Liver (tissue), 9 donors: Measurements from ENCODE around the gene SLC38A3. TPM values are rescaled to one million over a fixed set of nuclear protein-coding genes. Genes with fewer than 3 reads are reported as not detected.

Experiments
- DNase-seq: peaks from one replicate; pipeline ENCODE4 v3.0.0-alpha.2; 2017; ENCODE audit warnings: low spot score
- H3K27ac ChIP-seq, 2 donors: one replicate each; pipeline ENCODE4 v1.7.0; 2013; ENCODE audit warnings: inconsistent platforms in 2 of 2, low read length in 2 of 2, control low read depth in 1 of 2, low read depth in 1 of 2, mild to moderate bottlenecking in 1 of 2
- H3K27me3 ChIP-seq, 4 donors: one replicate each; pipeline versions ENCODE4 v1.6.1 to v1.7.0; 2013; ENCODE audit warnings: low read length in 3 of 4, inconsistent platforms in 1 of 4, mild to moderate bottlenecking in 1 of 4, moderate library complexity in 1 of 4; ENCODE audit not compliant: control insufficient read depth in 4 of 4, insufficient read depth in 4 of 4
- H3K36me3 ChIP-seq, 4 donors: one replicate each; pipeline versions ENCODE4 v1.6.1 to v1.7.0; 2013; ENCODE audit warnings: low read length in 3 of 4, mild to moderate bottlenecking in 3 of 4, low read depth in 1 of 4, moderate library complexity in 1 of 4; ENCODE audit not compliant: control insufficient read depth in 4 of 4, insufficient read depth in 3 of 4
- H3K4me1 ChIP-seq, 4 donors: one replicate each; pipeline versions ENCODE4 v1.6.1 to v1.7.0; 2013; ENCODE audit warnings: low read length in 3 of 4, mild to moderate bottlenecking in 3 of 4, moderate library complexity in 1 of 4; ENCODE audit not compliant: control insufficient read depth in 4 of 4, insufficient read depth in 4 of 4
- H3K4me3 ChIP-seq, 3 donors: one replicate each; pipeline versions ENCODE4 v1.6.1 to v1.7.0; 2013; ENCODE audit warnings: low read length in 3 of 3, control low read depth in 1 of 3, low read depth in 1 of 3, mild to moderate bottlenecking in 1 of 3
- H3K9ac ChIP-seq, 2 donors: one replicate each; pipeline ENCODE4 v1.7.0; 2013; ENCODE audit warnings: low read length in 2 of 2, mild to moderate bottlenecking in 2 of 2, moderate library complexity in 2 of 2, control low read depth in 1 of 2, low read depth in 1 of 2
- H3K9me3 ChIP-seq, 4 donors: one replicate each; pipeline versions ENCODE4 v1.6.1 to v1.7.0; 2013; ENCODE audit warnings: low read length in 3 of 4; ENCODE audit not compliant: control insufficient read depth in 4 of 4
- EGR1 ChIP-seq, 2 donors: IDR thresholded peaks; 2 replicates each; pipeline ENCODE4 v1.6.1; 2016 to 2018; ENCODE audit warnings: antibody characterized with exemption in 2 of 2, low read depth in 2 of 2
- FOXA1 ChIP-seq: IDR thresholded peaks from 2 replicates; pipeline ENCODE4 v1.6.1; 2016; ENCODE audit warnings: antibody characterized with exemption
- FOXA2 ChIP-seq: IDR thresholded peaks from 2 replicates; pipeline ENCODE4 v1.6.1; 2016; ENCODE audit warnings: antibody characterized with exemption
- GABPA ChIP-seq, 2 donors: IDR thresholded peaks in 1 of 2; conservative IDR thresholded peaks in 1 of 2; 2 replicates each; pipeline ENCODE4 v1.6.1; 2016; ENCODE audit warnings: antibody characterized with exemption in 2 of 2, mild to moderate bottlenecking in 1 of 2, moderate library complexity in 1 of 2
- HNF4A ChIP-seq, 2 donors: conservative IDR thresholded peaks; 2 replicates each; pipeline ENCODE4 v1.6.1; 2016; ENCODE audit warnings: antibody characterized with exemption in 2 of 2, mild to moderate bottlenecking in 2 of 2
- HNF4G ChIP-seq: IDR thresholded peaks from 2 replicates; pipeline ENCODE4 v1.6.1; 2016; ENCODE audit warnings: antibody characterized with exemption
- JUND ChIP-seq, 2 donors: IDR thresholded peaks; 2 replicates each; pipeline ENCODE4 v1.6.1; 2016; ENCODE audit warnings: antibody characterized with exemption in 2 of 2
- NR2F2 ChIP-seq: IDR thresholded peaks from 2 replicates; pipeline ENCODE4 v1.6.1; 2016; ENCODE audit warnings: antibody characterized with exemption
- RAD21 ChIP-seq, 2 donors: IDR thresholded peaks; 2 replicates each; pipeline ENCODE4 v1.6.1; 2016; ENCODE audit warnings: antibody characterized with exemption in 2 of 2, mild to moderate bottlenecking in 2 of 2
- RXRA ChIP-seq, 2 donors: IDR thresholded peaks; 2 replicates each; pipeline ENCODE4 v1.6.1; 2017 to 2018; ENCODE audit warnings: antibody characterized with exemption in 2 of 2, mild to moderate bottlenecking in 1 of 2
- SP1 ChIP-seq: IDR thresholded peaks from 2 replicates; pipeline ENCODE4 v1.6.1; 2018; ENCODE audit warnings: antibody characterized with exemption, mild to moderate bottlenecking
- TAF1 ChIP-seq: conservative IDR thresholded peaks from 2 replicates; pipeline ENCODE4 v1.6.1; 2016; ENCODE audit warnings: antibody characterized with exemption, mild to moderate bottlenecking
- YY1 ChIP-seq: IDR thresholded peaks from 2 replicates; pipeline ENCODE4 v1.6.1; 2016; ENCODE audit warnings: antibody characterized with exemption, mild to moderate bottlenecking
- WGBS: extraction: QIAGEN DNeasy Blood & Tissue Kit; methylation state at CpG from one replicate; pipeline ENCODE4 v1.1.7; 2013; 5-methylcytosine and 5-hydroxymethylcytosine counted together
- polyA plus RNA-seq, 2 donors: library from polyadenylated mRNA; stranded (reverse) in 1 of 2; unstranded in 1 of 2; fragments of 200-250 nt in 1 of 2; fragments of >200 nt in 1 of 2; fragmentation: Nextera tagmentation in 1 of 2; extraction: Ambion mirVana in 1 of 2; gene quantifications; one replicate each; pipeline versions ENCODE4 v1.2.1 to v1.2.3, GENCODE V29; 2013 to 2015
- total RNA-seq, 2 donors: library from RNA; depleted of rRNA; stranded (reverse); fragments of >200 nt; gene quantifications; one replicate each; pipeline ENCODE4 v1.2.3, GENCODE V29; 2014
- TF ChIP-seq, protein P1 (sequence below): IDR thresholded peaks from 2 replicates; pipeline ENCODE4 v1.6.1; 2016; ENCODE audit warnings: antibody characterized with exemption, mild to moderate bottlenecking
- TF ChIP-seq, protein P2 (sequence below): fragments of 150-350 bp; IDR thresholded peaks from 2 replicates; pipeline ENCODE4 v1.5.1; 2017; ENCODE audit warnings: improper control_type of control experiment, low read depth, low read length; ENCODE audit not compliant: missing input control
- TF ChIP-seq, protein P3 (sequence below): IDR thresholded peaks from 2 replicates; pipeline ENCODE4 v1.6.1; 2016; ENCODE audit warnings: antibody characterized with exemption
- TF ChIP-seq, protein P4 (sequence below): IDR thresholded peaks from 2 replicates; pipeline ENCODE4 v1.6.1; 2016; ENCODE audit warnings: antibody characterized with exemption
- TF ChIP-seq, protein P5 (sequence below): IDR thresholded peaks from 2 replicates; pipeline ENCODE4 v1.6.1; 2016; ENCODE audit warnings: antibody characterized with exemption
- donor health status: healthy.
- donor health status: healthy.
- donor health status: healthy.
- donor health status: healthy.
- donor health status: healthy.

The SLC38A3 gene
- total and polyA plus RNA-seq, 4 donors, result 98.1 to 180 (median 140) TPM

DNA sequence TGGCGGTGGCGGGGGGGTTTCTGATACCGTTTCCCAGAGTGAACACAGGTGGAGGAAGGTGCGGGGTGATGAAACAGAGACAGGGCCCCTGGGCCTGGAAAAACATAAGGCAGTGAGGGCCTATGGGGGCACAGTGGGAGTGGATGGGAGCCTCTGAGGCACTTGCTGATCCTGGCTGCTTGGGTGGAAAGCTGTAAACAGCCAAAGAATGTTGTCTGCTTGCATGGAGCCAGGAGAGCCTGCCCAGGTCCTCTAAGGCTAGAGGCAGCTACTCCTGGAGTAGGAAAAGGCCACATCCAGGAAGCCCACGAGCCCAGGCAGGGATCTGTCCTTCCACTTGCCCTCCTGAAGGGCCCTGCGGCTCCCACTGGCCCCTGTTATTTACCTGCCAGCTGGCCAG, 60.9 kb downstream of the SLC38A3 start:
- 90% methylated on average over 6 of the region's 6 CpGs for WGBS
- Histone ChIP-seq H3K4me1 (peaks cover 0 to 30% (median 7%) of the 10 kb centered on the region in 4 donors), H3K9me3 (no peaks in the 10 kb centered on the region), H3K27me3 (no peaks in the 10 kb centered on the region), H3K4me3 (no peak overlapping the region), H3K27ac (no peak overlapping the region), H3K36me3 (no peaks in the 10 kb centered on the region), H3K9ac (no peak overlapping the region)
- TF ChIP-seq EGR1 (IDR thresholded peaks at IDR 0.05; ENCODE audit: low read depth in 2 of 2), result no peak
- TF ChIP-seq, protein P1, sequence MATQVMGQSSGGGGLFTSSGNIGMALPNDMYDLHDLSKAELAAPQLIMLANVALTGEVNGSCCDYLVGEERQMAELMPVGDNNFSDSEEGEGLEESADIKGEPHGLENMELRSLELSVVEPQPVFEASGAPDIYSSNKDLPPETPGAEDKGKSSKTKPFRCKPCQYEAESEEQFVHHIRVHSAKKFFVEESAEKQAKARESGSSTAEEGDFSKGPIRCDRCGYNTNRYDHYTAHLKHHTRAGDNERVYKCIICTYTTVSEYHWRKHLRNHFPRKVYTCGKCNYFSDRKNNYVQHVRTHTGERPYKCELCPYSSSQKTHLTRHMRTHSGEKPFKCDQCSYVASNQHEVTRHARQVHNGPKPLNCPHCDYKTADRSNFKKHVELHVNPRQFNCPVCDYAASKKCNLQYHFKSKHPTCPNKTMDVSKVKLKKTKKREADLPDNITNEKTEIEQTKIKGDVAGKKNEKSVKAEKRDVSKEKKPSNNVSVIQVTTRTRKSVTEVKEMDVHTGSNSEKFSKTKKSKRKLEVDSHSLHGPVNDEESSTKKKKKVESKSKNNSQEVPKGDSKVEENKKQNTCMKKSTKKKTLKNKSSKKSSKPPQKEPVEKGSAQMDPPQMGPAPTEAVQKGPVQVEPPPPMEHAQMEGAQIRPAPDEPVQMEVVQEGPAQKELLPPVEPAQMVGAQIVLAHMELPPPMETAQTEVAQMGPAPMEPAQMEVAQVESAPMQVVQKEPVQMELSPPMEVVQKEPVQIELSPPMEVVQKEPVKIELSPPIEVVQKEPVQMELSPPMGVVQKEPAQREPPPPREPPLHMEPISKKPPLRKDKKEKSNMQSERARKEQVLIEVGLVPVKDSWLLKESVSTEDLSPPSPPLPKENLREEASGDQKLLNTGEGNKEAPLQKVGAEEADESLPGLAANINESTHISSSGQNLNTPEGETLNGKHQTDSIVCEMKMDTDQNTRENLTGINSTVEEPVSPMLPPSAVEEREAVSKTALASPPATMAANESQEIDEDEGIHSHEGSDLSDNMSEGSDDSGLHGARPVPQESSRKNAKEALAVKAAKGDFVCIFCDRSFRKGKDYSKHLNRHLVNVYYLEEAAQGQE, result no peak
- no peak for TF ChIP-seq RXRA (IDR thresholded peaks at IDR 0.05)
- no peak for TF ChIP-seq FOXA1
- TF ChIP-seq, protein P2, sequence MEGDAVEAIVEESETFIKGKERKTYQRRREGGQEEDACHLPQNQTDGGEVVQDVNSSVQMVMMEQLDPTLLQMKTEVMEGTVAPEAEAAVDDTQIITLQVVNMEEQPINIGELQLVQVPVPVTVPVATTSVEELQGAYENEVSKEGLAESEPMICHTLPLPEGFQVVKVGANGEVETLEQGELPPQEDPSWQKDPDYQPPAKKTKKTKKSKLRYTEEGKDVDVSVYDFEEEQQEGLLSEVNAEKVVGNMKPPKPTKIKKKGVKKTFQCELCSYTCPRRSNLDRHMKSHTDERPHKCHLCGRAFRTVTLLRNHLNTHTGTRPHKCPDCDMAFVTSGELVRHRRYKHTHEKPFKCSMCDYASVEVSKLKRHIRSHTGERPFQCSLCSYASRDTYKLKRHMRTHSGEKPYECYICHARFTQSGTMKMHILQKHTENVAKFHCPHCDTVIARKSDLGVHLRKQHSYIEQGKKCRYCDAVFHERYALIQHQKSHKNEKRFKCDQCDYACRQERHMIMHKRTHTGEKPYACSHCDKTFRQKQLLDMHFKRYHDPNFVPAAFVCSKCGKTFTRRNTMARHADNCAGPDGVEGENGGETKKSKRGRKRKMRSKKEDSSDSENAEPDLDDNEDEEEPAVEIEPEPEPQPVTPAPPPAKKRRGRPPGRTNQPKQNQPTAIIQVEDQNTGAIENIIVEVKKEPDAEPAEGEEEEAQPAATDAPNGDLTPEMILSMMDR, result no peak
- TF ChIP-seq GABPA (IDR thresholded peaks at IDR 0.05 in 1 of 2, conservative IDR thresholded peaks at IDR 0.05 in 1 of 2), result no peak
- TF ChIP-seq NR2F2, result no peak
- no peak for TF ChIP-seq HNF4A (conservative IDR thresholded peaks at IDR 0.05)
- no peak for TF ChIP-seq HNF4G
- TF ChIP-seq, protein P3, sequence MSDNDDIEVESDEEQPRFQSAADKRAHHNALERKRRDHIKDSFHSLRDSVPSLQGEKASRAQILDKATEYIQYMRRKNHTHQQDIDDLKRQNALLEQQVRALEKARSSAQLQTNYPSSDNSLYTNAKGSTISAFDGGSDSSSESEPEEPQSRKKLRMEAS, result no peak
- TF ChIP-seq TAF1, result no peak
- TF ChIP-seq YY1, result no peak
- TF ChIP-seq RAD21 (IDR thresholded peaks at IDR 0.05), result no peak
- TF ChIP-seq, protein P4, sequence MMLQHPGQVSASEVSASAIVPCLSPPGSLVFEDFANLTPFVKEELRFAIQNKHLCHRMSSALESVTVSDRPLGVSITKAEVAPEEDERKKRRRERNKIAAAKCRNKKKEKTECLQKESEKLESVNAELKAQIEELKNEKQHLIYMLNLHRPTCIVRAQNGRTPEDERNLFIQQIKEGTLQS, result no peak
- TF ChIP-seq SP1, result no peak
- no peak for TF ChIP-seq JUND (IDR thresholded peaks at IDR 0.05)
- no peak for TF ChIP-seq FOXA2
- TF ChIP-seq, protein P5, sequence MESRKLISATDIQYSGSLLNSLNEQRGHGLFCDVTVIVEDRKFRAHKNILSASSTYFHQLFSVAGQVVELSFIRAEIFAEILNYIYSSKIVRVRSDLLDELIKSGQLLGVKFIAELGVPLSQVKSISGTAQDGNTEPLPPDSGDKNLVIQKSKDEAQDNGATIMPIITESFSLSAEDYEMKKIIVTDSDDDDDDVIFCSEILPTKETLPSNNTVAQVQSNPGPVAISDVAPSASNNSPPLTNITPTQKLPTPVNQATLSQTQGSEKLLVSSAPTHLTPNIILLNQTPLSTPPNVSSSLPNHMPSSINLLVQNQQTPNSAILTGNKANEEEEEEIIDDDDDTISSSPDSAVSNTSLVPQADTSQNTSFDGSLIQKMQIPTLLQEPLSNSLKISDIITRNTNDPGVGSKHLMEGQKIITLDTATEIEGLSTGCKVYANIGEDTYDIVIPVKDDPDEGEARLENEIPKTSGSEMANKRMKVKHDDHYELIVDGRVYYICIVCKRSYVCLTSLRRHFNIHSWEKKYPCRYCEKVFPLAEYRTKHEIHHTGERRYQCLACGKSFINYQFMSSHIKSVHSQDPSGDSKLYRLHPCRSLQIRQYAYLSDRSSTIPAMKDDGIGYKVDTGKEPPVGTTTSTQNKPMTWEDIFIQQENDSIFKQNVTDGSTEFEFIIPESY, result no peak
- DNase-seq, result no peak
